Measurements from ENCODE around the gene KCNE2.

- TF ChIP-seq, protein P1, sequence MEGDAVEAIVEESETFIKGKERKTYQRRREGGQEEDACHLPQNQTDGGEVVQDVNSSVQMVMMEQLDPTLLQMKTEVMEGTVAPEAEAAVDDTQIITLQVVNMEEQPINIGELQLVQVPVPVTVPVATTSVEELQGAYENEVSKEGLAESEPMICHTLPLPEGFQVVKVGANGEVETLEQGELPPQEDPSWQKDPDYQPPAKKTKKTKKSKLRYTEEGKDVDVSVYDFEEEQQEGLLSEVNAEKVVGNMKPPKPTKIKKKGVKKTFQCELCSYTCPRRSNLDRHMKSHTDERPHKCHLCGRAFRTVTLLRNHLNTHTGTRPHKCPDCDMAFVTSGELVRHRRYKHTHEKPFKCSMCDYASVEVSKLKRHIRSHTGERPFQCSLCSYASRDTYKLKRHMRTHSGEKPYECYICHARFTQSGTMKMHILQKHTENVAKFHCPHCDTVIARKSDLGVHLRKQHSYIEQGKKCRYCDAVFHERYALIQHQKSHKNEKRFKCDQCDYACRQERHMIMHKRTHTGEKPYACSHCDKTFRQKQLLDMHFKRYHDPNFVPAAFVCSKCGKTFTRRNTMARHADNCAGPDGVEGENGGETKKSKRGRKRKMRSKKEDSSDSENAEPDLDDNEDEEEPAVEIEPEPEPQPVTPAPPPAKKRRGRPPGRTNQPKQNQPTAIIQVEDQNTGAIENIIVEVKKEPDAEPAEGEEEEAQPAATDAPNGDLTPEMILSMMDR (optimal IDR thresholded peaks at IDR 0.05 in 1 of 3, IDR thresholded peaks at IDR 0.05 in 1 of 3, conservative IDR thresholded peaks at IDR 0.05 in 1 of 3; ENCODE audit: extremely low read depth in 1 of 3, insufficient read depth in 2 of 3, low read length in 3 of 3) = no peak
- no peak for TF ChIP-seq EZH2 (IDR thresholded peaks at IDR 0.05; ENCODE audit: low read length)
These were observed 5.9 kb downstream of the KCNE2 start for GRCh38 chr21:34369741-34370140.

Data from keratinocyte (primary cell).